Mucosa of descending colon (tissue), 3 donors: ENCODE measurements around the gene SHISA7. TPM values are rescaled to one million over a fixed set of nuclear protein-coding genes. Genes with fewer than 3 reads are reported as not detected.
"Not testable (repeated sequence)": the region's sequence is repeated elsewhere in the genome, so short reads cannot be mapped to it uniquely, and the experiment has no call there.

Source experiments
- ATAC-seq: fragments of 200-7000 bp; cut with Tn5 transposase; one replicate; pipeline ENCODE4 v1.9.1; 2020; ENCODE audit warnings: mild to moderate bottlenecking, moderate library complexity
- DNase-seq, 3 donors: peaks; one replicate each; pipeline ENCODE4 v3.0.0-alpha.2; 2020
- H3K36me3 ChIP-seq: fragments of 200-600 bp; one replicate; pipeline ENCODE4 v1.8.0; 2021; ENCODE audit warnings: low read depth, mild to moderate bottlenecking
- H3K4me1 ChIP-seq: fragments of 200-600 bp; one replicate; pipeline ENCODE4 v1.8.0; 2021; ENCODE audit warnings: low read depth, mild to moderate bottlenecking
- H3K4me3 ChIP-seq: fragments of 200-600 bp; one replicate; pipeline ENCODE4 v1.8.0; 2021; ENCODE audit warnings: mild to moderate bottlenecking
- H3K9me3 ChIP-seq: fragments of 200-600 bp; one replicate; pipeline ENCODE4 v1.8.0; 2021; ENCODE audit warnings: mild to moderate bottlenecking
- intact Hi-C, 2 donors: fragments of 100-400 bp; cut with DNase I in 1 of 2; cut with micrococcal nuclease in 1 of 2; formaldehyde crosslinking; loops; one replicate each; pipeline versions ENCODE4 v1.11.0 to v1.11.1; 2022; cut with DNase I, micrococcal nuclease
- total RNA-seq, 3 donors: library from RNA; stranded (reverse); fragmentation: NEBNext Ultra II Directional in 2 of 3; extraction: Animal tissue kit (Norgen Biotek cat#: 25700) in 2 of 3; gene quantifications; one replicate each; pipeline versions ENCODE4 v1.2.1 to v1.2.4, GENCODE V29; 2021 to 2023
- TF ChIP-seq, protein P1 (sequence below): fragments of 200-600 bp; IDR thresholded peaks from one replicate; pipeline ENCODE4 v1.8.0; 2022; ENCODE audit warnings: antibody characterized with exemption, mild to moderate bottlenecking
- donor health status: DM: no; HTN: no; CAD: no; lungs with moderate emphysema.
- donor health status: DM: no; HTN: no; CAD: no.
- donor health status: DM: no; HTN: yes; CAD: no.

Gene SHISA7
- total RNA-seq, 3 donors from 2014 or later = 0.35 TPM; not detected in 2

DNA sequence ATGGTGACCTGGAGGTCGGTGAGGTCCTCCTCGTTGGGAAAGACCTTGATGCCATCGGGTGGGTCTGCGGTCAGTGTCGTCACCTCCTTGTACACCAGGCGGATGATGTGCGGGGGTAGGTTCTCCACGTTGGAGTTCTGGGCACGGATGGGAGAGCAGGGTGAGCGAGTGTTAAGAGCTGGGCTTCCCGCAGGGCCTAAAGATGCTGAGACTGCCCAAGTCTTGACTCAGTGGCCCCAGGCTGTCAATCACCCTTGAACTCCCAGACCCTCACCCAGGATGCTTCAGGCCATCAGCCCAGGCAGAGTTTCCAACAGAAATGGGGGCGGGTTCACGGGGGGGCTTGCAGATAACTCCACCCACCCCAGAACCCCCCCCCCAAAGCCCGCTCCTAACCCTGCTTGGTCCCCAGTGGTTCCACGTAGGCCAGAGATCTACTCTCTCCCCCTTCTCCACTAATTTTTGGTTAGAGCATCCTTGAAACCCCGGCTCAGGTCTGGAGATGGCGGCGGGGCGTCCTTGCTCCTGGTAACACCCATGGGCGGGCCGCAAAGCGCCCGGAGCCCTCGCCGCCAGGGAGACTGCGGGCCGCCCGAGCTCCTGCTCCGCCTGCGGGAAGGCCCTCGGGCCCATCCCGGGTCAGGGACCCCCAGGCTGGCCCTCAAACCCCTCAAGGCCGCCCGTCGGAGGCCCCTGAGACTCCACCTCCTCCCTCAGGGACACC lies 36.1 kb downstream of the SHISA7 start:
- TF ChIP-seq, protein P1, sequence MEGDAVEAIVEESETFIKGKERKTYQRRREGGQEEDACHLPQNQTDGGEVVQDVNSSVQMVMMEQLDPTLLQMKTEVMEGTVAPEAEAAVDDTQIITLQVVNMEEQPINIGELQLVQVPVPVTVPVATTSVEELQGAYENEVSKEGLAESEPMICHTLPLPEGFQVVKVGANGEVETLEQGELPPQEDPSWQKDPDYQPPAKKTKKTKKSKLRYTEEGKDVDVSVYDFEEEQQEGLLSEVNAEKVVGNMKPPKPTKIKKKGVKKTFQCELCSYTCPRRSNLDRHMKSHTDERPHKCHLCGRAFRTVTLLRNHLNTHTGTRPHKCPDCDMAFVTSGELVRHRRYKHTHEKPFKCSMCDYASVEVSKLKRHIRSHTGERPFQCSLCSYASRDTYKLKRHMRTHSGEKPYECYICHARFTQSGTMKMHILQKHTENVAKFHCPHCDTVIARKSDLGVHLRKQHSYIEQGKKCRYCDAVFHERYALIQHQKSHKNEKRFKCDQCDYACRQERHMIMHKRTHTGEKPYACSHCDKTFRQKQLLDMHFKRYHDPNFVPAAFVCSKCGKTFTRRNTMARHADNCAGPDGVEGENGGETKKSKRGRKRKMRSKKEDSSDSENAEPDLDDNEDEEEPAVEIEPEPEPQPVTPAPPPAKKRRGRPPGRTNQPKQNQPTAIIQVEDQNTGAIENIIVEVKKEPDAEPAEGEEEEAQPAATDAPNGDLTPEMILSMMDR = no peak
- intact Hi-C loops = no loop called here

DNA sequence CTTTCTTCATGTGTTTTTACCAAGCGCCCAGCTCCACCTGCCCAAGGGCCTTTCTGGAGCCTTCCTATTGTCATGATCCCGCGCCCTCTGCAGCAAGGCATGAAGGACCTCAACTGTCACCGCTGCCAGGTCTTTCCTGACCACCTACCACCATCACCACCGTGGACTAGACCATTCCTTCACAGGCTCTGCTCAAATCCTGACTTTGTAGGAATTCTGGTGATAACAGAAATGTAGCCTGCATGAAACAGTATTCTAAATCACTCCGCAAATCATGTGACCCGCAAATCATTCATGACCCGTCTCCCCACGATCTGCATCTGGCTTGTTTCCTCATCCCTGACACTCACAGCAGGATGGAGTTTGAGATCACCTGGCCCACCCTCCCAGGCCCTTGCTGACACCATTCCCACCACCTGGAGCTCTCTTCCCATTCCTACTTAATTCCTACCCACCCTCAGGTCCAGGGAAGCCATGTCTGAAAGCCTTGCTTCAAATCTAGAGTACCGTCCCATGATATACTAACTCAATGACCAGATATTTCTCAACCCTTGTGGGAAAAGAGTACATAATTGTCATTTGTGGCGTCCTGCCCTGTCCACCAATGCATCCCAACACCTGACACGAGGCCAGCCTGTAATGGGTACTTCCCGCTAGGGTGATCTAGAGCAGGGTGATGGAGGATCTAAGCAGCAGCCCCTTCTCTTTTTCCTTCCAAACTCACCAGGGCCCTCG lies 36.8 kb downstream of the SHISA7 start:
- ATAC-seq (no peak), DNase-seq (no peak)
- Histone ChIP-seq H3K9me3 (no peaks in the 10 kb centered on the region), H3K4me3 (no peak overlapping the region), H3K36me3 (peaks cover 5% of the 10 kb centered on the region), H3K4me1 (peaks cover 12% of the 10 kb centered on the region)
- TF ChIP-seq, protein P1 = no peak
- intact Hi-C loops = no loop called here

More for the DNA sequence above, 36.1 kb downstream of the SHISA7 start:
- ATAC-seq (peak; percentile 34), DNase-seq (peak in 2 of 3 donors; percentile 36 to 73)
- peaks cover 5% of the 10 kb centered on the region for H3K36me3 ChIP-seq
- peak overlapping the region; percentile 84 for H3K4me3 ChIP-seq
- H3K9me3 ChIP-seq = no peaks in the 10 kb centered on the region
- H3K4me1 ChIP-seq = peaks cover 12% of the 10 kb centered on the region

DNA sequence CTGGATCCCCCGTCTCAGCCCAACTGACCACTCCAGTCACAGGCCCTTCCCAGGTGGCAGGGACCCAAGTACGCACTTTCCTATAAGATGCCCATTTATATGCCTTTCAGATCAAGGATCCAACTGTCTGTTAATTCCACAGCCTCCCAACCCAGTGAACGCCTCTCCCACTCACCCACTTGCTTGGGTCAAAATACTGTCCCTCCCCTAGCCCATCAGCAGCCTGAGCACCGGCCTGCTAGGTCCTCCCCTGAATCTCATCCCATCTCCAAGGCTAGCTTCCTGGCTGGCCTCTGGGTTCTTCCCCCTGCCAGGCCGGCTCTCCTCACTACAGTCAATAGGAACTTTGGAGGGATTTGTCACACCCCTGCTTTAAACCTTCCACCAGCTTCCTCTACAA lies 37.5 kb downstream of the SHISA7 start:
- intact Hi-C loops = no loop called here
- Histone ChIP-seq H3K36me3 (peaks cover 5% of the 10 kb centered on the region), H3K4me3 (no peak overlapping the region), H3K4me1 (peaks cover 12% of the 10 kb centered on the region), H3K9me3 (no peaks in the 10 kb centered on the region)
- DNase-seq (no peak), ATAC-seq (no peak)
- TF ChIP-seq, protein P1 = no peak

DNA sequence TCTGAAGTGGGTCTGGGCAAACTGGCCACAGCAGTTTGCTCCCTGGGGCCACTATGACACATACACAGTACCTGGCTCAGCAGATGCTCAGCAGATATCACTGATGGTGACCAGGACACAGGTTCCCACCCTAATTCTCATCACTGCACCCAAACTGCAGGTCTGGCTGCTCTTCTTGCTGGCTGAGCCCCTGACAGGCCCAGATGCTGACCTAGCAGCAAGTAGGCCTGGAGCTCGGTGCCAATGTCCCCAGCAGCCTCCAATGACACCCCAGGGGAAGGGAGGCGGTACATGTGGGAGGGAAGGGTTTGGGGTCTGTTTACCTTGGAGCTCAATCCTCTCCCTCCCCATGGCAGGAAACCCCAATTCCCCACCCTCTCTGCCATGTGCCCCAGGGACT lies 40.6 kb downstream of the SHISA7 start:
- intact Hi-C loops = no loop called here
- H3K4me3 ChIP-seq = no peak overlapping the region
- DNase-seq (no peak), ATAC-seq (no peak)
- no peaks in the 10 kb centered on the region for H3K36me3 ChIP-seq
- H3K4me1 ChIP-seq = peaks cover 10% of the 10 kb centered on the region
- TF ChIP-seq, protein P1 = no peak
- H3K9me3 ChIP-seq = no peaks in the 10 kb centered on the region

DNA sequence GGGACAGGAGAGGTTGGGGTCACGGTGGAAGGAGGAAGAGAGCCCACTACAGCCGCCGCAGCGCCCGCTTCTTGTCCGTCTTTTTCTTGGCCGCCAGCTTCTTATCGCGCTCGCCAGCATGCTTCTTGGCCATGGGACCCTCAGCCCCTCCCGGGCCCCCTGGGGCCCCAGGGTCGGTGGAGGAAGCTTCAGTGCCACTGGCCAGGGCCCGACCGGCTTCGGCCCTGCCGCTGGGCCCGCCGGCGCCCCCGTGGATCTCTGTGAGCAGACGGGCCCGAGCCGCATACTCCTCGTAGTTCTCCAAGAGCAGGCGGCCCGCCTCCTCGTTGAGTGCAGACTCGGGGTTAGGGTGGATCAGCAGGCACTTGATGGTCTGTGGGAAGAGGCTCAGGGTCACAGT lies 41.7 kb downstream of the SHISA7 start:
- not testable (repeated sequence) for ATAC-seq, H3K36me3 ChIP-seq

More for the DNA sequence above, 41.7 kb downstream of the SHISA7 start:
- H3K4me3 ChIP-seq, DNase-seq, H3K4me1 ChIP-seq, intact Hi-C loops, H3K9me3 ChIP-seq: not testable (repeated sequence)
